ENCODE results near the gene CD59. TPM values are rescaled to one million over a fixed set of nuclear protein-coding genes. Genes with fewer than 3 reads are reported as not detected.

The CD59 gene
- total and polyA plus RNA-seq, 10 of the 15 experiments (the other 5 are each of a cell fraction or from before 2014, with no cell fraction given): 55.5 to 256 (median 181) TPM

- no peak for TF ChIP-seq BCLAF1 (IDR thresholded peaks at IDR 0.05)
Observed at GRCh38 chr11:33724644-33725035, 11.6 kb downstream of the CD59 start (continued).

GRCh38 chr11:33723238-33723881 is 12.9 kb downstream of the CD59 start:
- WGBS (ENCODE audit: insufficient coverage, insufficient replicate concordance, low lambda C conversion rate, missing lambda C conversion rate): 44% methylated on average over 6 of the region's 6 CpGs
- no TSS peak for BruUV-seq (replicated peaks)
- ChIA-PET RAD21 (ENCODE audit: unreplicated experiment) (interaction anchor here (1.0 to 2.4 kb wide), 6 partner anchors 8 to 19 kb away, joined by 3 to 21 read pairs (median 10); partner anchors contain the start of gene CD59), SMC1A (ENCODE audit: uncharacterized antibody, unreplicated experiment) (interaction anchor here (0.8 to 2.1 kb wide), 8 partner anchors 8 to 54 kb away, joined by 3 to 17 read pairs (median 4); partner anchors contain the start of gene FBXO3), POLR2A (interaction anchor here (0.6 to 1.9 kb wide), 3 partner anchors 11 to 917 kb away, joined by 3 to 7 read pairs (median 6); no protein-coding TSS in a partner anchor), CTCF (interaction anchor here (0.8 to 4.2 kb wide), 8 partner anchors 7 to 36 kb away, joined by 3 to 32 read pairs (median 4); no protein-coding TSS in a partner anchor)
- Histone ChIP-seq H3K9me3 (replicated peaks; ENCODE audit: control insufficient read depth, insufficient read depth, low read length) (no peaks in the 10 kb centered on the region), H3K4me2 (ENCODE audit: control insufficient read depth, insufficient read depth) (peak overlapping the region; percentile 65), H3K27me3 (replicated peaks in 1 of 2; ENCODE audit: control insufficient read depth in 2 of 2, insufficient read depth in 2 of 2, low read length in 1 of 2) (no peaks in the 10 kb centered on the region), H3K9ac (ENCODE audit: control insufficient read depth, insufficient read depth, low read length) (no peak overlapping the region; the same call in none of the 2 replicates), H3K36me3 (ENCODE audit: control insufficient read depth in 2 of 2, insufficient read depth in 2 of 2, low read length in 1 of 2) (peaks cover 9 to 18% of the 10 kb centered on the region in 2 experiments; a peak in 3 of 4 replicates), H2AFZ (ENCODE audit: control insufficient read depth, low read depth, low read length) (no peak overlapping the region), H3K79me2 (ENCODE audit: control insufficient read depth, insufficient read depth, low read length) (peaks cover 33% of the 10 kb centered on the region), H3K27ac (ENCODE audit: control insufficient read depth, insufficient read depth) (peak overlapping the region; percentile 62), H3K4me1 (ENCODE audit: control insufficient read depth, insufficient read depth, low read length) (peaks cover 24% of the 10 kb centered on the region), H3K4me3 (peak overlapping the region; percentile 31; the same call in 1 of the 2 replicates), H4K20me1 (ENCODE audit: control insufficient read depth, insufficient read depth) (no peaks in the 10 kb centered on the region)
- no peak for FAIRE-seq
- no peak for DNase-seq (ENCODE audit: low read depth, low spot score)
- intact Hi-C loops (cut with micrococcal nuclease; ENCODE audit: unreplicated experiment) (no loop called here), in situ Hi-C loops (cut with MboI) (no loop called here)
- peak; percentile 43 for ATAC-seq
- TF ChIP-seq POLR2AphosphoS2 (IDR thresholded peaks at IDR 0.05; ENCODE audit: low read depth, low read length): no peak
- TF ChIP-seq ESRRA (IDR thresholded peaks at IDR 0.05; ENCODE audit: low read length): no peak
- no peak for TF ChIP-seq HSF1 (IDR thresholded peaks at IDR 0.05; ENCODE audit: low read depth, low read length)
- no peak for TF ChIP-seq MTA2 (IDR thresholded peaks at IDR 0.05; ENCODE audit: low read depth)
- no peak for TF ChIP-seq SIN3A (IDR thresholded peaks at IDR 0.05; ENCODE audit: low read depth, low read length)
- no peak for TF ChIP-seq KAT2A (conservative IDR thresholded peaks at IDR 0.05; ENCODE audit: control insufficient read depth, low read depth, low read length)
- no peak for TF ChIP-seq MXI1 (IDR thresholded peaks at IDR 0.05; ENCODE audit: low read depth, low read length)
- no peak for TF ChIP-seq ATF7 (IDR thresholded peaks at IDR 0.05; ENCODE audit: low read depth)
- no peak for TF ChIP-seq BMI1 (IDR thresholded peaks at IDR 0.05; ENCODE audit: borderline replicate concordance)
- no peak for TF ChIP-seq TCF12 (IDR thresholded peaks at IDR 0.05; ENCODE audit: low read depth, low read length)
- peak; percentile 35 to 51; a peak in 1 of 4 replicates for TF ChIP-seq BHLHE40 (IDR thresholded peaks at IDR 0.05; ENCODE audit: borderline replicate concordance in 1 of 2, low read depth in 2 of 2, low read length in 1 of 2)
- TF ChIP-seq, protein P1, sequence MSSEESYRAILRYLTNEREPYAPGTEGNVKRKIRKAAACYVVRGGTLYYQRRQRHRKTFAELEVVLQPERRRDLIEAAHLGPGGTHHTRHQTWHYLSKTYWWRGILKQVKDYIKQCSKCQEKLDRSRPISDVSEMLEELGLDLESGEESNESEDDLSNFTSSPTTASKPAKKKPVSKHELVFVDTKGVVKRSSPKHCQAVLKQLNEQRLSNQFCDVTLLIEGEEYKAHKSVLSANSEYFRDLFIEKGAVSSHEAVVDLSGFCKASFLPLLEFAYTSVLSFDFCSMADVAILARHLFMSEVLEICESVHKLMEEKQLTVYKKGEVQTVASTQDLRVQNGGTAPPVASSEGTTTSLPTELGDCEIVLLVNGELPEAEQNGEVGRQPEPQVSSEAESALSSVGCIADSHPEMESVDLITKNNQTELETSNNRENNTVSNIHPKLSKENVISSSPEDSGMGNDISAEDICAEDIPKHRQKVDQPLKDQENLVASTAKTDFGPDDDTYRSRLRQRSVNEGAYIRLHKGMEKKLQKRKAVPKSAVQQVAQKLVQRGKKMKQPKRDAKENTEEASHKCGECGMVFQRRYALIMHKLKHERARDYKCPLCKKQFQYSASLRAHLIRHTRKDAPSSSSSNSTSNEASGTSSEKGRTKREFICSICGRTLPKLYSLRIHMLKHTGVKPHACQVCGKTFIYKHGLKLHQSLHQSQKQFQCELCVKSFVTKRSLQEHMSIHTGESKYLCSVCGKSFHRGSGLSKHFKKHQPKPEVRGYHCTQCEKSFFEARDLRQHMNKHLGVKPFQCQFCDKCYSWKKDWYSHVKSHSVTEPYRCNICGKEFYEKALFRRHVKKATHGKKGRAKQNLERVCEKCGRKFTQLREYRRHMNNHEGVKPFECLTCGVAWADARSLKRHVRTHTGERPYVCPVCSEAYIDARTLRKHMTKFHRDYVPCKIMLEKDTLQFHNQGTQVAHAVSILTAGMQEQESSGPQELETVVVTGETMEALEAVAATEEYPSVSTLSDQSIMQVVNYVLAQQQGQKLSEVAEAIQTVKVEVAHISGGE (CRISPR knock-in tag; IDR thresholded peaks at IDR 0.05): no peak
